HepG2 (cell line): ENCODE results near the gene LRRC25. TPM values are rescaled to one million over a fixed set of nuclear protein-coding genes. Genes with fewer than 3 reads are reported as not detected.

Experiments used
- AKAP8 ChIP-seq: sonication (generic); formaldehyde crosslinking; IDR thresholded peaks from 2 replicates; pipeline ENCODE4 v1.5.1; 2020; ENCODE audit warnings: mild to moderate bottlenecking, missing genetic modification reagents
- CAMTA2 ChIP-seq: sonication (generic); formaldehyde crosslinking; IDR thresholded peaks from 2 replicates; pipeline ENCODE4 v1.4.0; 2020; ENCODE audit warnings: mild to moderate bottlenecking, missing genetic modification reagents, borderline replicate concordance
- HOXA9 ChIP-seq: sonication (generic); formaldehyde crosslinking; IDR thresholded peaks from 2 replicates; pipeline ENCODE4 v1.8.1; 2022; ENCODE audit warnings: missing genetic modification reagents, mild to moderate bottlenecking, moderate library complexity, borderline replicate concordance
- MLLT10 ChIP-seq: sonication (generic); formaldehyde crosslinking; IDR thresholded peaks from 2 replicates; pipeline ENCODE4 v1.4.0; 2020; ENCODE audit warnings: missing genetic modification reagents
- NFIC ChIP-seq: IDR thresholded peaks from 2 replicates; pipeline ENCODE4 v1.6.1; 2012; ENCODE audit warnings: mild to moderate bottlenecking, low read length, inconsistent platforms
- NR0B2 ChIP-seq: sonication (generic); formaldehyde crosslinking; IDR thresholded peaks from 2 replicates; pipeline ENCODE4 v1.4.0; 2020; ENCODE audit warnings: mild to moderate bottlenecking, missing genetic modification reagents
- SMC3 ChIP-seq: IDR thresholded peaks from 2 replicates; pipeline ENCODE4 v1.6.1; 2011; ENCODE audit warnings: low read length, improper control_type of control experiment
- SOX13 ChIP-seq, 3 experiments: fragments of 450-650 bp in 1 of 3; sonication (generic) in 1 of 3; formaldehyde crosslinking in 1 of 3; IDR thresholded peaks in 2 of 3; conservative IDR thresholded peaks in 1 of 3; 2 replicates each; pipeline versions ENCODE4 v1.5.0 to v1.6.1; 2016 to 2020; ENCODE audit warnings: antibody characterized with exemption in 1 of 3, mild to moderate bottlenecking in 1 of 3, missing compliant biosample characterization in 1 of 3, missing genetic modification reagents in 1 of 3, moderate library complexity in 1 of 3
- TGIF2 ChIP-seq: IDR thresholded peaks from 2 replicates; pipeline ENCODE4 v1.6.1; 2016; ENCODE audit warnings: control low read depth, missing compliant biosample characterization
- TP53 ChIP-seq: sonication (generic); formaldehyde crosslinking; conservative IDR thresholded peaks from 2 replicates; pipeline ENCODE4 v1.4.0; 2020; ENCODE audit warnings: missing genetic modification reagents
- ZFAT ChIP-seq: sonication (generic); formaldehyde crosslinking; conservative IDR thresholded peaks from 2 replicates; pipeline ENCODE4 v1.8.1; 2023; ENCODE audit warnings: missing genetic modification reagents, inconsistent platforms
- ZNF3 ChIP-seq: IDR thresholded peaks from 2 replicates; pipeline ENCODE4 v1.7.0; 2017; ENCODE audit warnings: inconsistent platforms
- ZNF563 ChIP-seq: sonication (generic); formaldehyde crosslinking; IDR thresholded peaks from 2 replicates; pipeline ENCODE4 v1.8.0; 2022; ENCODE audit warnings: mild to moderate bottlenecking, moderate library complexity, missing genetic modification reagents
- polyA plus RNA-seq, 8 experiments: library from polyadenylated mRNA; depleted of rRNA in 3 of 8; stranded (reverse) in 7 of 8; unstranded in 1 of 8; fragments of >200 nt; fragmentation: Illumina TruSeq in 4 of 8; extraction: Trizol in 4 of 8; gene quantifications; 2 replicates each; pipeline versions ENCODE4 v1.2.1 to v1.2.3, GENCODE V29; 2011 to 2016; ENCODE audit warnings: low read depth in 4 of 8, missing spikeins in 1 of 8, mixed read lengths in 1 of 8; ENCODE audit not compliant: insufficient read depth in 1 of 8
- total RNA-seq, 5 experiments: library from RNA; depleted of rRNA; stranded (reverse); fragments of >200 nt; fragmentation: Illumina TruSeq; extraction: Trizol; gene quantifications; 2 replicates each; pipeline ENCODE4 v1.2.3, GENCODE V29; 2016; ENCODE audit warnings: low read depth in 1 of 5
- TF ChIP-seq, protein P1 (sequence below): sonication (generic); formaldehyde crosslinking; IDR thresholded peaks from 2 replicates; pipeline ENCODE4 v1.4.0; 2020; ENCODE audit warnings: missing genetic modification reagents
- TF ChIP-seq, protein P2 (sequence below), 2 experiments: IDR thresholded peaks; 2 replicates each; pipeline ENCODE4 v1.6.1; 2011 to 2012; ENCODE audit warnings: low read length in 2 of 2, borderline replicate concordance in 1 of 2, low read depth in 1 of 2, mild to moderate bottlenecking in 1 of 2, moderate library complexity in 1 of 2
- TF ChIP-seq, protein P3 (sequence below): sonication (generic); formaldehyde crosslinking; IDR thresholded peaks from 2 replicates; pipeline ENCODE4 v1.8.1; 2023; ENCODE audit warnings: missing genetic modification reagents, mild to moderate bottlenecking, borderline replicate concordance

Gene LRRC25
- total and polyA plus RNA-seq, 2 of the 13 experiments (the other 11 are each of a cell fraction or from before 2014, with no cell fraction given) = 0.13 to 0.53 TPM

- TF ChIP-seq SOX13 (IDR thresholded peaks at IDR 0.05) (peak; percentile 30; the same call in 1 of the 2 replicates), SOX13 (CRISPR knock-in tag; conservative IDR thresholded peaks at IDR 0.05 in 1 of 2, IDR thresholded peaks at IDR 0.05 in 1 of 2) (peak in 1 of 2 experiments; percentile 70; a peak in 2 of 4 replicates), TP53 (CRISPR knock-in tag) (peak; percentile 81; the same call in 1 of the 2 replicates), SMC3 (0 out of 2 replicates have a peak, but pooled peaks have one; percentile 23), NFIC (no peak), ZFAT (no peak), MLLT10 (CRISPR knock-in tag) (no peak), ZNF3 (0 out of 2 replicates have a peak, but pooled peaks have one; percentile 70), CAMTA2 (CRISPR knock-in tag) (0 out of 2 replicates have a peak, but pooled peaks have one; percentile 55), HOXA9 (CRISPR knock-in tag) (no peak), TGIF2 (CRISPR knock-in tag) (no peak), ZNF563 (no peak), NR0B2 (no peak), AKAP8 (CRISPR knock-in tag) (no peak)
- TF ChIP-seq, protein P1, sequence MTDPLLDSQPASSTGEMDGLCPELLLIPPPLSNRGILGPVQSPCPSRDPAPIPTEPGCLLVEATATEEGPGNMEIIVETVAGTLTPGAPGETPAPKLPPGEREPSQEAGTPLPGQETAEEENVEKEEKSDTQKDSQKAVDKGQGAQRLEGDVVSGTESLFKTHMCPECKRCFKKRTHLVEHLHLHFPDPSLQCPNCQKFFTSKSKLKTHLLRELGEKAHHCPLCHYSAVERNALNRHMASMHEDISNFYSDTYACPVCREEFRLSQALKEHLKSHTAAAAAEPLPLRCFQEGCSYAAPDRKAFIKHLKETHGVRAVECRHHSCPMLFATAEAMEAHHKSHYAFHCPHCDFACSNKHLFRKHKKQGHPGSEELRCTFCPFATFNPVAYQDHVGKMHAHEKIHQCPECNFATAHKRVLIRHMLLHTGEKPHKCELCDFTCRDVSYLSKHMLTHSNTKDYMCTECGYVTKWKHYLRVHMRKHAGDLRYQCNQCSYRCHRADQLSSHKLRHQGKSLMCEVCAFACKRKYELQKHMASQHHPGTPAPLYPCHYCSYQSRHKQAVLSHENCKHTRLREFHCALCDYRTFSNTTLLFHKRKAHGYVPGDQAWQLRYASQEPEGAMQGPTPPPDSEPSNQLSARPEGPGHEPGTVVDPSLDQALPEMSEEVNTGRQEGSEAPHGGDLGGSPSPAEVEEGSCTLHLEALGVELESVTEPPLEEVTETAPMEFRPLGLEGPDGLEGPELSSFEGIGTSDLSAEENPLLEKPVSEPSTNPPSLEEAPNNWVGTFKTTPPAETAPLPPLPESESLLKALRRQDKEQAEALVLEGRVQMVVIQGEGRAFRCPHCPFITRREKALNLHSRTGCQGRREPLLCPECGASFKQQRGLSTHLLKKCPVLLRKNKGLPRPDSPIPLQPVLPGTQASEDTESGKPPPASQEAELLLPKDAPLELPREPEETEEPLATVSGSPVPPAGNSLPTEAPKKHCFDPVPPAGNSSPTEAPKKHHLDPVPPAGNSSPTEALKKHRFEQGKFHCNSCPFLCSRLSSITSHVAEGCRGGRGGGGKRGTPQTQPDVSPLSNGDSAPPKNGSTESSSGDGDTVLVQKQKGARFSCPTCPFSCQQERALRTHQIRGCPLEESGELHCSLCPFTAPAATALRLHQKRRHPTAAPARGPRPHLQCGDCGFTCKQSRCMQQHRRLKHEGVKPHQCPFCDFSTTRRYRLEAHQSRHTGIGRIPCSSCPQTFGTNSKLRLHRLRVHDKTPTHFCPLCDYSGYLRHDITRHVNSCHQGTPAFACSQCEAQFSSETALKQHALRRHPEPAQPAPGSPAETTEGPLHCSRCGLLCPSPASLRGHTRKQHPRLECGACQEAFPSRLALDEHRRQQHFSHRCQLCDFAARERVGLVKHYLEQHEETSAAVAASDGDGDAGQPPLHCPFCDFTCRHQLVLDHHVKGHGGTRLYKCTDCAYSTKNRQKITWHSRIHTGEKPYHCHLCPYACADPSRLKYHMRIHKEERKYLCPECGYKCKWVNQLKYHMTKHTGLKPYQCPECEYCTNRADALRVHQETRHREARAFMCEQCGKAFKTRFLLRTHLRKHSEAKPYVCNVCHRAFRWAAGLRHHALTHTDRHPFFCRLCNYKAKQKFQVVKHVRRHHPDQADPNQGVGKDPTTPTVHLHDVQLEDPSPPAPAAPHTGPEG (CRISPR knock-in tag) = no peak; the same call in 1 of the 2 replicates
- TF ChIP-seq, protein P2, sequence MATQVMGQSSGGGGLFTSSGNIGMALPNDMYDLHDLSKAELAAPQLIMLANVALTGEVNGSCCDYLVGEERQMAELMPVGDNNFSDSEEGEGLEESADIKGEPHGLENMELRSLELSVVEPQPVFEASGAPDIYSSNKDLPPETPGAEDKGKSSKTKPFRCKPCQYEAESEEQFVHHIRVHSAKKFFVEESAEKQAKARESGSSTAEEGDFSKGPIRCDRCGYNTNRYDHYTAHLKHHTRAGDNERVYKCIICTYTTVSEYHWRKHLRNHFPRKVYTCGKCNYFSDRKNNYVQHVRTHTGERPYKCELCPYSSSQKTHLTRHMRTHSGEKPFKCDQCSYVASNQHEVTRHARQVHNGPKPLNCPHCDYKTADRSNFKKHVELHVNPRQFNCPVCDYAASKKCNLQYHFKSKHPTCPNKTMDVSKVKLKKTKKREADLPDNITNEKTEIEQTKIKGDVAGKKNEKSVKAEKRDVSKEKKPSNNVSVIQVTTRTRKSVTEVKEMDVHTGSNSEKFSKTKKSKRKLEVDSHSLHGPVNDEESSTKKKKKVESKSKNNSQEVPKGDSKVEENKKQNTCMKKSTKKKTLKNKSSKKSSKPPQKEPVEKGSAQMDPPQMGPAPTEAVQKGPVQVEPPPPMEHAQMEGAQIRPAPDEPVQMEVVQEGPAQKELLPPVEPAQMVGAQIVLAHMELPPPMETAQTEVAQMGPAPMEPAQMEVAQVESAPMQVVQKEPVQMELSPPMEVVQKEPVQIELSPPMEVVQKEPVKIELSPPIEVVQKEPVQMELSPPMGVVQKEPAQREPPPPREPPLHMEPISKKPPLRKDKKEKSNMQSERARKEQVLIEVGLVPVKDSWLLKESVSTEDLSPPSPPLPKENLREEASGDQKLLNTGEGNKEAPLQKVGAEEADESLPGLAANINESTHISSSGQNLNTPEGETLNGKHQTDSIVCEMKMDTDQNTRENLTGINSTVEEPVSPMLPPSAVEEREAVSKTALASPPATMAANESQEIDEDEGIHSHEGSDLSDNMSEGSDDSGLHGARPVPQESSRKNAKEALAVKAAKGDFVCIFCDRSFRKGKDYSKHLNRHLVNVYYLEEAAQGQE (IDR thresholded peaks at IDR 0.05; ENCODE audit: borderline replicate concordance in 1 of 2, low read depth in 1 of 2, low read length in 2 of 2) = no peak
- TF ChIP-seq, protein P3, sequence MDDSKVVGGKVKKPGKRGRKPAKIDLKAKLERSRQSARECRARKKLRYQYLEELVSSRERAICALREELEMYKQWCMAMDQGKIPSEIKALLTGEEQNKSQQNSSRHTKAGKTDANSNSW (CRISPR knock-in tag) = no peak
These were observed 34.4 kb downstream of the LRRC25 start (continued) for GRCh38 chr19:18362934-18363542.
